HG03196 (cell line): ENCODE data around the gene STAC.

Source experiments
- ATAC-seq: cut with Tn5 transposase; IDR thresholded peaks from one replicate; pipeline ENCODE4 v1.9.1; 2021; ENCODE audit not compliant: unreplicated experiment

Gene STAC, protein sequence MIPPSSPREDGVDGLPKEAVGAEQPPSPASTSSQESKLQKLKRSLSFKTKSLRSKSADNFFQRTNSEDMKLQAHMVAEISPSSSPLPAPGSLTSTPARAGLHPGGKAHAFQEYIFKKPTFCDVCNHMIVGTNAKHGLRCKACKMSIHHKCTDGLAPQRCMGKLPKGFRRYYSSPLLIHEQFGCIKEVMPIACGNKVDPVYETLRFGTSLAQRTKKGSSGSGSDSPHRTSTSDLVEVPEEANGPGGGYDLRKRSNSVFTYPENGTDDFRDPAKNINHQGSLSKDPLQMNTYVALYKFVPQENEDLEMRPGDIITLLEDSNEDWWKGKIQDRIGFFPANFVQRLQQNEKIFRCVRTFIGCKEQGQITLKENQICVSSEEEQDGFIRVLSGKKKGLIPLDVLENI

DNA sequence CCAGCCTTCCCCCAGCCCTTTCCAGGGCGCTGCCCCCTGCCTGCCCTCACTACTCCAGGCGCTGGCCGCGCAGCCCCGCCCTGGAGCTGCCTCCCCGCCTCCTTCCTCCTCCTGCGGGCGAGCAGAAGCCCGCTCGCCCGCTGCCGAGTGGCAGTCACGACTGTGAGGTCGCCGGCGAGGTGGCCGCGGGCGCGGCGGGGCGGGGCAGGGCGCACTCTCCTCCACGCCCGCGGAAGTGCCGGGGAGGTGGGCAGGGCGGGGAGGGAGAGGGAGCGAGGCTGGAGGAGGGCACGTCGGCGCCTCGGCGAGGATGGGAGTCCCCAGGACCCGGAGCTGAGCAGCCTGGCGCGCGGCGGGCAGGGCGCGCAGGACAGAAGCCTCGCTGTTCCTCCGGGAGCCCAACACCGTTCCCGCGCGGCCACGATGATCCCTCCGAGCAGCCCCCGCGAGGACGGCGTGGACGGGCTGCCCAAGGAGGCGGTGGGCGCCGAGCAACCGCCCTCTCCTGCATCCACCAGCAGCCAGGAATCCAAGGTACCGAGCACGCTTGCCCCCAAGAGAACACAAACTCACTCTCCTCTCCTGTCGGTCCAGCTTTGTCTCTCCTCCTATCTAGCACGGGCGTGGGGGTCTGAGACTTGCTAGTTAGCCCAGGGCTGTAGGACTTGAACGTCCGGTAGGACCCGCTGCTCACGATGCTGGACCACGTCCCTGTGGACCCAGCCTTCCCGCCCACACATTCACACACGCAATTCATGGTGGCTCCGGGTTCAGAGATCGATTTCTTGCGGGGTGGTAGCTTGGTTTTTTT is at the start of gene STAC:
Gene STAC, plus strand, starts transcription at position 284 of the 811 bp plus-strand sequence. Its CDS starts 140 bp downstream, at position 424.
- ATAC-seq: no peak

DNA sequence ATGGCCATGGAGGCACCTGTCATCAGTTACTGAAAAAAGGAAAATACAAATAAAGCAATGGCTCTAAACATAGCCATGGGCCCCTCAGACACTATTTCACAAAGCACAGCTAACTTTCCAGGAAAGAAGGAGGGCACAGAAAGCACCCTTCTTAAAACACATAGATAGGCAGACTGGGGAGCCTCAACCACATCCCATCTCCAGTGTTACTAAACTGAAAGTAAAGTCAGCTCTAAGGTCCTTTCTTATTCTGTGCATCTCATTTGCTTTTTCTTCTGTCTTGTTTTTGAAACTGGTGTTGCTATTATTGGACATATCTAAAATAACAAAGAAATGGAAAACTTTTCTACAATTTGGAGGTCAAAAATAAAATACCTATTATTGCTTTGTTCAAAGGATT is 48.2 kb upstream of the STAC start:
- no peak for ATAC-seq

DNA sequence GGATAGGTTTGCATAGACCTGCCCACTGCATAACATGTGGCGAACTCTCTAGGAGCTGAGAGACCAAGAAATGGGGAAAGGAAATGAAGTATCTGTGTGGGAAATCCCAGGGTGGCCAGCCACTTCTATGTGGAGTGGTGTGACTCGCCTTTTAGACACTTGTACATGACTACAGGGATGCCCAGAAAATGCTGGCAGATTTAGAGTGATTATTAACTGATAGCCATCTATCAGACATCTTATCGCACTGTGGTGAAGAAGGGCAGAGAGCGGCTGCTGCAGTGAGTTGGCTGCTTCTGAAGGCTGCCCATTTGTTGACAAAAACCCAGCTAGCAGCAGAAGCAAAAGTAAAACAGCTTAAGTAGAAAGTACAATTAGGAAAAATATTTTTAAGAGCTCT is 18.1 kb upstream of the STAC start:
- ATAC-seq: no peak

DNA sequence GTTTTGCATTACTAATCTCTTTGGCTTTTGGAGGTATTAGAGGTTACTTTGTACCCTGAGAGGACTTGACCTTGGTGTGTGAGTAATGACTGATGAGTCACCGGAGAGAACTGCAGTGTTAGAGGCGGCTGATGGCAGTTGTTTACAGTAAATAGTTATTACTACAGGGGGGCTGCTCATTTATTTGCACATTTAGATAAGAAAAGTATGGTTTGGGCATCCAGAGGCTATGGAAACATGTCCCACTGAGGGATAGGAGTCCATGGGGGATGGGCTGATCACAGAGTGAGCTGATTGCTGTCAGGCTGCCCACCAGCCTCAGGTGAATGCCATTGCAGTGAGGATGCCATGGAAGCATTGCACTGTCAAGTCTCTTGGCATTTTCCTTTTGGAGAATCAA is 17.3 kb upstream of the STAC start:
- ATAC-seq: no peak

DNA sequence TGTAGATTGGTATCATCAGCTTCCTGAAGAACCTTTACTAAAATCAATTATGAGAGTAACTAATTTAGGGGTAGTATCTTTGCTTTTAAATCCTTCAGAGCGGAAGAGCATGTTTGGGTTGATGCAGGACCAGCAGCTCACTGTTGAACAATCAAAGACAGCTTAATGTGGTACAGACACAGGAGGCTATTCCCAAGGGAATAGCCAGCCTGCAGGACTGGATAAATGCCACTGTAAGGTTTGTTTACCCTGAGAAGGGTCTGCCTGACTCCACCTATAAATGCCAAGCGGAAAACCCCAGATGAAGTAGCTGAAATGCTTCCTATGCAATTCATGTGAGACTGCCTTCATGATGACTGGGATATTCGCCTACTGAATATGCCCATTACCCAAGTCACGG is 16.0 kb upstream of the STAC start:
- ATAC-seq: no peak

DNA sequence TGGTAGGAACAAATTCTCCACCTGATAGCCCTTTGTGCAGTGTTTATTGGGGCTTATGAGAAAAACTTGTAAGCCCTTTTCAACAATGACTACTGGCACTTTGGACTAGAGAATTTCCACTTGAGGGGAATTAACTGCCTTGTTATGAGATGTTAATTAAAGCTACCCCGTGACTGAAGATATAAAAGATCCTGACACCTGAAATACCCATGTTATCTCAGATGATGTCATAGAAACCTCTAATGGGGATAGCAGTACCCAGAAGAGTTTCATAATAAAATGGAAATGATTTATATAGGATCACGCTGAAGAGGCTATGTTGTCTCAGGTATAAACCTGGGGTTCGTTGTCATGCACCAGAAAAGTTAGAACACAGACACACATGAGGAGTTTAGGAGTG is 14.5 kb upstream of the STAC start:
- ATAC-seq: no peak

DNA sequence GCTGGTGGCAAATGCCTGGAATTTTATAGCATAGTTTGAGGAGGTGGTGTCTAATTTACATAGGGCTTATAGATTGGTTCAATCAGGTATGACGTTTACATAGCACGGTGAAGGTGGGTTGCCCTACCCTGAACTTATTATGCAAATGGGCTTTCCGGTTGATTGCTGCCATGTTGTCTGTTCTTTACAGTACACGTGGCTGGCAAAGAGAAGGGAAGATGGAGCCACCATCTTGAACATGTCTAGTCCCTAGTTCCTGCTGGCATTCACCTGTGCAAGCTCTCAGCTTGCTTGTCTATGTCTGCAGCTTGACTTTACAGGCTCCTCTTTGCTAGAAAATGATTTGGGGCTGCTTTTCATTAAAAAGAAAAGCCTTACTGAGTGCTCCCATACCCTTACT is 14.0 kb upstream of the STAC start:
- ATAC-seq: no peak

DNA sequence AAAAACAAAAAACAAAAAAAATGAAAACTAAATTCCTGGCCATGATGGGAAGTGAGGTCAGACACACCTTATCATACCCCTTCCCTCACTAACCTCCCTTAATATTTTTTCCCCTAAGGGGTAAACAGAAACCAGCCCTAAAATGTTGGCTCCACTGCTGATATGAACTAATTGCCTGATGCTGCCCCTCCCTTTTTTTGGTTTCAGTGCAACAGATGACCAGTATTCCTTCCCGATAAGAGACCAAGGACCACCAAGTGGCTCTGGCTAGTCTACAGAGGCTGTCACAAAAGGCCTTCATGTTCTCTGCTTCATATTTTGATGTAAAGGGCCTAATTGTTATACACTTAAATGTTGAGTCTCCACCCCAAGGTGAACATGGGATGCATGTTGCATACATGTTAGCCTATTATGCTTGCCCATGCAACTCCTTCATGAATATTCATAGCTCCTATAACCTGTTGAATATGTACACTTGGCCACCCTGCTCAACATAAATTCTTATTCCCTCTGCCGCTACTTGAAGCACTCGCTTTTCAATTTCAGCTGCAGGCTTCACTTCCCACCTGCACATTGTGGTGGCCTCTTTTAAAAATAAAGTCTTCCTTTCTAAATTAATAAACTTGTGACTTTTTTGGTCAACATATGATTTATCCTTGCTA is 12.3 kb upstream of the STAC start:
- no peak for ATAC-seq

DNA sequence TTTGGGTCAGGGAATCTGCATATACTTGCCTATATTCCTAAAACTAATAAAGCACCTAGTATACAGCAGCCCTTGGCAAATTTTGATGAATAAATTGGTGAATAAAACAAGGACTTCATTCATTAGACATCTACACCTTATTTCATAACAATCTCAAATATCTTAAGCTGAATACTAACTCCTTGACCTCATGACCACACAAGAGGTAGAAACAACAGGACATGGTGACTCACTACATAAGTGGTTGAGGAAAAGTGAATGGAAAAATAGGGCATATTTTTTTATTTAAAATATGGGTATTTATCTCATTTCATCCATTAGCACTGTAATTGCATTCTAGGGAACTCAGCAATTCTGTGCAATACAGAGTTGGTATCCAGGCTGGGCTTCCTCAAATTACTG is 7.8 kb upstream of the STAC start:
- ATAC-seq: no peak

DNA sequence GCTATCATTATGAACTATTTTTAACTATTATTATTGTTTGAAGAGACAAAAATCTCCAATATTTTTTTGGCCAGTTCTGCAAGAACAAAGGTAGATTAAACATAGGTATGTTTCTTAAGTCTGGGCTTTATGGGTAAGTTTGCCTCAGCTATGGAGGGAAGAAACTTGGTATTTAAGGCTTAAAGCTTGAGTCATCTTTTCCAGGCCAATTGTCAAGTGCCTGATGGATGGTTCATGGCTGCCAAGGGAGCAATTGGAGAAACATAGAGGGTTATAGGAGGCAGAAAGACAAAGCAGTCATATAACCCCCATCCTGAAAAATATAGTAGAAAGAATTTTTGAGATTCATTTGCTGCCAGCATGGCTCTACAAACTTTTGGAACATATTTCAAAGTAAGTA is 7.2 kb upstream of the STAC start:
- no peak for ATAC-seq

DNA sequence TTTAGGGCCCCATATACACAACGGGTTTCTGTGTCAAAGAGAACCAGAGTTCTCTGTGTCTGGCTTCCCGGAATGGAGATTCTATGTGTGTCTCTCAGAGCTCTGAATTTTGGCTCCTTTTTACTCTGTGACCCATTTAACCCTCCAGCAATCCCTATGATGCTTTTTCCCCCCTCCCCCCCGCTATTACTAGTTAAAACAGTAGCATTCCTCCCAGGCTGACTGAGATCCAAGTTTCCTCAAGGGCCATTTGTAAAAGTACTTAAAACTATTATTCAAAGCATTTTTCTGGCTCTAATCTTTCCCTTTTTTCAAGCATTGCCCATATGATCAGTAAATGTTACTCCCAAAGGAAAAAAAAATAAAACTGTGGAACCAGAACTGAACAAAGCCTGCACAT is 6.6 kb upstream of the STAC start:
- no peak for ATAC-seq

DNA sequence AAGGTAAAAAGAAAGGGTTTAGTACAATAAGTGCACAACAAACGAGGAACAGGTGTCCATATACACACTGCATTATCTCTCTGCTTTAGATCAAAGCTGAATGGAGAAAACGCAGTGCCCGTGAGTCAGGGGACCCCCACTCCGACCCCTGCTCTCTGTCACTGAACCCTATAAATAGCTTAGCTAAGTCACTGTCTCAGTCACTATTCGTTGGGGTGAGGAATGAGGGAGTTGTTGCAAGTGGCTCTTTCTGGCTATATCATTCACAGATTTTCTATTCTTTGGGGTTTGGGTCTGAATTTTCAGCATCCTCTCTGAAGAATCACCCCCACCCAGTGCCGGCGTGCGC is 458 bp upstream of the STAC start:
- no peak for ATAC-seq

DNA sequence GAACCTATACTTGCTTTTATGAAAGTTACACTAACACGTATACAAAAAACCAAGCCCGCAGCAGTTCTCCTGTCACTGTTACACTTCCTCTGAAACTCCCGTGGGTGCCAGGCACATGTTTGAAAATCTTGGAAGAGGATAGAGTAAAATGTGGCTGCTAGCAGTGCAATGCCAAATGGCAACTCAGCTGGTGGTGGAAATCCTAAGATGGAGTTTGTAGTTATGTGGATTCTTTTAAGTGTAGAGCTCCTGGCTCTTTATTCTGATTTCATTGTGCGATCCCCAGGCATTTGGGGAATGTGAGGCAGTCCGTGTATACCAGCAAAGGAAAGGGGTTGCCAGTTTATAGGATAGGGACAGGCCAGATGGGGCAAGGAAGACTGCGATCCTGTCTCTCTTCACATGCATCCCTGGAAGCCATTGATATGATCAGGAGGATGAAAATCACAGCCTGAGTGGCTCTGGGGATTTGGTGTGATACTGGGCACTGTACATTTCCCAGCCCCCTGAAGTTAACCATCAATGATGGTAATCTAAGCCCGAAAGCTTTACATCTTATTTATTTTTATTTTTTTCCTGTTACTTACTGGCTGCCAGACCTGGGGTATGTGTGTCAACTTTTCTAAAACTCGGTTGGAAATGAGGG is 1.1 kb downstream of the STAC start:
- no peak for ATAC-seq

DNA sequence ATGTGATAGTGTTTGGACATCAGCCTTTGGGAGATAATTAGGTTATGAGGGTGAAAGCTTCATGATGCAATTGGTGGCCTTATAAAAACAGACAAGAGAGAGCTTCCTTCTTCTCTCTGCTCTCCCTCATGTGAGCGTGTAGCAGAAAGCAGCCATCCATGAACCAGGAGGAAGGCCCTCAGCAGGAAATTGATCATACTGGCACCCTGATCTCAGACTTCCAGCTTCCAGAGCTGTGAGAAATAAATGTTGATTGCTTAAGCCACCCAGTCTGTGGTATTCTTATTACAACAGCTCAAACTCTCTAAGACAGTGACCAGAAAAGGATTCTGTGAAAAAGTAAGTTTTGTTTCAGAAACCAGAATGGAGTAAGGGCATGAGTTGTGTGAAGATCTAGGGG is 13.3 kb downstream of the STAC start:
- no peak for ATAC-seq

DNA sequence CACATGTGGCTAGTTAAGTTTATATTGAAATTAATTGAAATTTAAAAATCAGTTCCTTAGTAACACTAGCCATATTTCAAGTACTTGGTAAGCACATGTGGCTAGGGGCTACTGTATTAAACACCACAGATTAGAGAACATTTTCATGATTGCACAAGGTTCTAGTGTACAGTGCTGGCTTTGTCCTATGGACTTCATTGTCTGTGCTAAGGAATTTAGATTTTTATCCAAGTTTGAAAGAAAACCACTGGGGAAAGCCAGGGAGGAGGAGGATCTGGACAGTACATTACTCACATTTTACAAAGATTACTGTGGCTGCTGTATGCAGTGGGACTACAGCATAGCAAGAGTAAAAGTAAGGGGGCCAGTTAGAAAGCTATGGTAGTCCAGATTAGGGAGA is 13.9 kb downstream of the STAC start:
- ATAC-seq: no peak

DNA sequence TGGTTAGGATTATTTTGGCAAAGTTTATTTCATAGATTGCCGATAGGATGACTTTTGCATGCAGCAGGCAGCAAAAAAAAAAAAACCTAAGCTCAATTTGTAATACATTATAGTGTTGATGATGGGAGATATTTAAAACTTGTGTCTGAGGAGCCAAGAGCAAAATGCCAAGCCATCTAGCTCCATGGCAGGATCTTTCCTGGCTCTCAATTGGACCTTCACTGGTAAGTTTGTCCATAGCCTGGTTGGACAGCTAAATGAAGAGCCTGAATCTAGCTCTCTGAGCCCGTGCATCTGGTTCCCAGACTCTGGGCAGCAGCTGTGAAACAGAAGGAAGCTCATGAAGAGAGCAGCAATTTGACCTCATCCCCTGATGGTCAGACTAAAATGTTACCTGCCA is 17.5 kb downstream of the STAC start:
- ATAC-seq: no peak

DNA sequence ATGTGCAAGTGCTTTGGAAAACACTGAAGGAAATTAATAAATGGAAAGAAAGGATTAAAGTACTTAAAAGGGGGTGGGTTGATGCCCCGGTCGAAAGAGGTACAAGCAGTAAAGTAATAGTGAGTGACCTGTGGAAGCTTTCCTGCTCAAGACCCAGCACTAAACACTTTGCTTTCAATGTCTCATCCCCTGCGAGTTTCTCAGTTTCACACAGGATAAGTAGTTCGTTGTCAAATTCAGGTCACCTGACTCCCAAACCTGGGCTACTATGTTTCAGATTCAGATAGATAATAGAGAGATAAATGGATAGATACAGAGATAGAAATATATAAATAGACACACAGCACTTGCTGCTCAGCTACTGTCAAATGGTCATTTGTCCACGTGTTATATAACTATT is 19.6 kb downstream of the STAC start:
- ATAC-seq: no peak

DNA sequence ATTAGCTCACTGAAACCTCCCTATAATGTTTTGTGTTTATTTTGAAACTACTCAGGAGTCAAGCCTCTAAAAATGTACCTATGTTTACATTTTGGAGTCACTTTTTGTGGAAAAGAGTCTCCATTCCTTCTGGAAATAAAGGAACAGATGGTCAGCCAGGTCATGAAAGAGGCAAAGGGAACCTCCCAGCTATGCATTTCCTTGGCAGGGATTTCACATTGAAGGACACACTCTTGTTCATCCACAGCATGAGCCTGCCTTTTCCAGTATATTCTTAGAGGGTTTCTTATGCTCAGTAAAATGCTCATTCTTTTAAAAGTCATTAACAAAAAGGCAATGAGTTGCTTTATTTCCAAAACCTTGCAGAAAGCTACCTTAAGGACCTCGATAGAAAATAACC is 20.8 kb downstream of the STAC start:
- no peak for ATAC-seq

DNA sequence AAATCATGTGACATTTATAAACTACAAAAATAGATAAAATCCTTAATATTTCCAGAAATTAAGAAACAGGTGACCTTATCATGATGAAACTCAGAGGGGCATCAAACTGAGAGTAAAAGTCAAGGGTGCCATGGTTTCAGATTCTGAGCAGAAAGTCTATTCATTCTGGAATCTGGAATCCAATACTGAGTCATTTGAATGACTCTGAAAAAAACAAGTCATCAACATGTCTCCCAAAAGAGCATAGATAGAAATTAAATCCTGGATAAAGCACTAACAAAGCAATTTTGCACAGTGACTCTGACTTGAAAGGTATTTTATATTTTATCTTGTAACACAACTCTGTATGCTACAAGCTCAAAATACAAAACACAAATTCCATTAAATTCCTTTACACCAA is 23.4 kb downstream of the STAC start:
- no peak for ATAC-seq

DNA sequence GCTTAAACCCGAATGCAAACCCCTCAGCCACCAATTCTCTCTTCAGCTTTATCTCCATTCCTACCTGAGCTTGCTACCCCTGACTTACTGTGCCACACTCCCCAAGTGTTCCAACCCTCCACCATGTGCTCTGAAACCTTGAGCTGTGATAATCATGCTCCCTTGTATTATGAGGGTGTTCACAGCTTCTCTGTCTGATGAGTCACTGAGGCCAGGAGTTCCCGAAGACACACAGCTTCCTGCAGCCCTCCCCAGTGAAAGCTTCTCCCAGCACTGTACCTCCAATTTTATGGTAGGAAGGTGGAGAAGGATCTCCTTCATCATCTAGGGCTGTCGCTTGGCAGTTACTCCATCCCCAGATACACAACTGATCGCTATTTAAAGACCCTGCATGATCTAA is 24.9 kb downstream of the STAC start:
- no peak for ATAC-seq

DNA sequence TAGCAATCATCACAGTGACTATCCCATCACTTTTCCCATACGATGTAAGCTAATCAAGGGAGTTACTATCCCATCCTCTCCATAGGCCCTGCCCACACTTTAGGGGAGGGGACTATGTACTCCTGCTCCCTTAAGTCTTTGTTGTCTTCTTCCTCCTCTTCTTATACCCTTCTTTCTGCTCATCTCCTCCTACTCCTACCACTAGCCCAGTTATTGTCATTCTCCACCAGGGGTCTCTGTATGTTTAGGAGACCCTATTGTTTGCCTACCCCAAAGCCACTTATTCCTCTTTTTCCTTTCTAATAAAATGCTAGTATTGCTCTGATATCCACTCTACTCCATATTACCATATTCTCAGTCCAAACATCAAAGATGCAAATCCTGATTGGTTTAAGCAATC is 27.8 kb downstream of the STAC start:
- no peak for ATAC-seq

DNA sequence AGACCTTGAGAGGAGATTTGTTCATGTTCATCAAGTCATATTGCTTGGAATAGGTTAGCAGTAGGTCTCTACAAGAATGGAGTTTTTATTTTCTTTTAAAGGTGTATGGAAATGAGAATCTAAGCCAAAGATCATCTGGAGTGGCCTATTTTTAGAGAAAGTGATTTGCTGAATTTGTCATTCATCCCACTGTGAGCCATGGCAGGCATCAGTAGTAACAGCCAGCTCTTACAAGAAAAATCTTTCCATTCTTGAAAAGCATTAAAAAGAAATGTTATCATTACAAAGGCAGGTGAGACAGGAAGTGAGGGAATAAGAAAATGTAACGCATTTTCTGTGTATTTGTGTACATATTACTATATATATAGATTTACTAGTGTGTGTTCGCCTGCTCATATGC is 29.6 kb downstream of the STAC start:
- ATAC-seq: no peak
